Measurements from ENCODE around the gene CDK5R2. TPM values are rescaled to one million over a fixed set of nuclear protein-coding genes. Genes with fewer than 3 reads are reported as not detected.

CDK5R2 gene
- polyA plus RNA-seq, 1 donor from 2014 or later: 2.0 TPM

GRCh38 chr2:218961651-218962570 is 2.4 kb downstream of the CDK5R2 start:
- H4K20me1 ChIP-seq (ENCODE audit: insufficient read depth): no peaks in the 10 kb centered on the region
- H3K36me3 ChIP-seq (ENCODE audit: insufficient read depth, low read length): no peaks in the 10 kb centered on the region
- peak overlapping the region; percentile 84 for H3K4me2 ChIP-seq (ENCODE audit: low read length)
- H2AFZ ChIP-seq (ENCODE audit: low read depth, low read length): no peak overlapping the region
- H3K27ac ChIP-seq (ENCODE audit: low read length): no peak overlapping the region
- no peaks in the 10 kb centered on the region for H3F3A ChIP-seq (ENCODE audit: insufficient read depth, low read length, poor library complexity, severe bottlenecking)
- no peak for TF ChIP-seq EP300 (conservative IDR thresholded peaks at IDR 0.05; ENCODE audit: poor library complexity, severe bottlenecking)
- TF ChIP-seq RAD21 (conservative IDR thresholded peaks at IDR 0.05): no peak
- TF ChIP-seq POLR2AphosphoS5 (IDR thresholded peaks at IDR 0.05): no peak
- TF ChIP-seq MXI1 (conservative IDR thresholded peaks at IDR 0.05; ENCODE audit: poor library complexity, severe bottlenecking): no peak
- no peak for TF ChIP-seq SMC3 (conservative IDR thresholded peaks at IDR 0.05; ENCODE audit: poor library complexity)
- no peak for TF ChIP-seq REST (IDR thresholded peaks at IDR 0.05; ENCODE audit: borderline replicate concordance)
- no peak for TF ChIP-seq TAF1 (IDR thresholded peaks at IDR 0.05; ENCODE audit: low read depth)
- TF ChIP-seq EZH2 (IDR thresholded peaks at IDR 0.05; ENCODE audit: borderline replicate concordance, insufficient read depth, low read length, poor library complexity, severe bottlenecking): no peak
- no peaks in the 10 kb centered on the region for H3K9me3 ChIP-seq (ENCODE audit: low read length)
- peaks cover 22% of the 10 kb centered on the region for H3K27me3 ChIP-seq (ENCODE audit: insufficient read depth, low read depth, low read length)
- H3K9ac ChIP-seq (ENCODE audit: low read length): peak overlapping the region; percentile 79
- H3K4me3 ChIP-seq (ENCODE audit: low read length): peak overlapping the region; percentile 71
- no peaks in the 10 kb centered on the region for H3K9me2 ChIP-seq (ENCODE audit: insufficient read depth, low read length)
- H3K79me2 ChIP-seq (replicated peaks; ENCODE audit: insufficient read depth, low read length): no peaks in the 10 kb centered on the region

- peak overlapping the region; percentile 59 for H3K9ac ChIP-seq (ENCODE audit: low read length)
- no peaks in the 10 kb centered on the region for H3K36me3 ChIP-seq (ENCODE audit: insufficient read depth, low read length)
- no peaks in the 10 kb centered on the region for H3K9me2 ChIP-seq (ENCODE audit: insufficient read depth, low read length)
- H3K4me3 ChIP-seq (ENCODE audit: low read length): peak overlapping the region; percentile 71
- H3K4me2 ChIP-seq (ENCODE audit: low read length): peak overlapping the region; percentile 57
- peak overlapping the region; percentile 7 for H2AFZ ChIP-seq (ENCODE audit: low read depth, low read length)
- H3K9me3 ChIP-seq (ENCODE audit: low read length): no peaks in the 10 kb centered on the region
- no peaks in the 10 kb centered on the region for H3K79me2 ChIP-seq (replicated peaks; ENCODE audit: insufficient read depth, low read length)
- no peaks in the 10 kb centered on the region for H3F3A ChIP-seq (ENCODE audit: insufficient read depth, low read length, poor library complexity, severe bottlenecking)
- no peaks in the 10 kb centered on the region for H4K20me1 ChIP-seq (ENCODE audit: insufficient read depth)
- no peak for TF ChIP-seq SMC3 (conservative IDR thresholded peaks at IDR 0.05; ENCODE audit: poor library complexity)
- TF ChIP-seq TAF1 (IDR thresholded peaks at IDR 0.05; ENCODE audit: low read depth): peak; percentile 43
- peak; percentile 38 for TF ChIP-seq EP300 (conservative IDR thresholded peaks at IDR 0.05; ENCODE audit: poor library complexity, severe bottlenecking)
- peak; percentile 29 for TF ChIP-seq MXI1 (conservative IDR thresholded peaks at IDR 0.05; ENCODE audit: poor library complexity, severe bottlenecking)
- TF ChIP-seq POLR2AphosphoS5 (IDR thresholded peaks at IDR 0.05): peak; percentile 70
- TF ChIP-seq, protein P1, sequence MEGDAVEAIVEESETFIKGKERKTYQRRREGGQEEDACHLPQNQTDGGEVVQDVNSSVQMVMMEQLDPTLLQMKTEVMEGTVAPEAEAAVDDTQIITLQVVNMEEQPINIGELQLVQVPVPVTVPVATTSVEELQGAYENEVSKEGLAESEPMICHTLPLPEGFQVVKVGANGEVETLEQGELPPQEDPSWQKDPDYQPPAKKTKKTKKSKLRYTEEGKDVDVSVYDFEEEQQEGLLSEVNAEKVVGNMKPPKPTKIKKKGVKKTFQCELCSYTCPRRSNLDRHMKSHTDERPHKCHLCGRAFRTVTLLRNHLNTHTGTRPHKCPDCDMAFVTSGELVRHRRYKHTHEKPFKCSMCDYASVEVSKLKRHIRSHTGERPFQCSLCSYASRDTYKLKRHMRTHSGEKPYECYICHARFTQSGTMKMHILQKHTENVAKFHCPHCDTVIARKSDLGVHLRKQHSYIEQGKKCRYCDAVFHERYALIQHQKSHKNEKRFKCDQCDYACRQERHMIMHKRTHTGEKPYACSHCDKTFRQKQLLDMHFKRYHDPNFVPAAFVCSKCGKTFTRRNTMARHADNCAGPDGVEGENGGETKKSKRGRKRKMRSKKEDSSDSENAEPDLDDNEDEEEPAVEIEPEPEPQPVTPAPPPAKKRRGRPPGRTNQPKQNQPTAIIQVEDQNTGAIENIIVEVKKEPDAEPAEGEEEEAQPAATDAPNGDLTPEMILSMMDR (IDR thresholded peaks at IDR 0.05; ENCODE audit: poor library complexity, severe bottlenecking): no peak
- no peak for TF ChIP-seq RAD21 (conservative IDR thresholded peaks at IDR 0.05)
- peak; percentile 97 for TF ChIP-seq REST (IDR thresholded peaks at IDR 0.05; ENCODE audit: borderline replicate concordance)
- H3K27me3 ChIP-seq (ENCODE audit: insufficient read depth, low read depth, low read length): peaks cover 26% of the 10 kb centered on the region
- H3K27ac ChIP-seq (ENCODE audit: low read length): peak overlapping the region; percentile 56
Measured at GRCh38 chr2:218962859-218963492, 3.5 kb downstream of the CDK5R2 start.

Measured in neural cell (in vitro differentiated cells).